ENCODE data around the gene H6PD.

H6PD gene, protein sequence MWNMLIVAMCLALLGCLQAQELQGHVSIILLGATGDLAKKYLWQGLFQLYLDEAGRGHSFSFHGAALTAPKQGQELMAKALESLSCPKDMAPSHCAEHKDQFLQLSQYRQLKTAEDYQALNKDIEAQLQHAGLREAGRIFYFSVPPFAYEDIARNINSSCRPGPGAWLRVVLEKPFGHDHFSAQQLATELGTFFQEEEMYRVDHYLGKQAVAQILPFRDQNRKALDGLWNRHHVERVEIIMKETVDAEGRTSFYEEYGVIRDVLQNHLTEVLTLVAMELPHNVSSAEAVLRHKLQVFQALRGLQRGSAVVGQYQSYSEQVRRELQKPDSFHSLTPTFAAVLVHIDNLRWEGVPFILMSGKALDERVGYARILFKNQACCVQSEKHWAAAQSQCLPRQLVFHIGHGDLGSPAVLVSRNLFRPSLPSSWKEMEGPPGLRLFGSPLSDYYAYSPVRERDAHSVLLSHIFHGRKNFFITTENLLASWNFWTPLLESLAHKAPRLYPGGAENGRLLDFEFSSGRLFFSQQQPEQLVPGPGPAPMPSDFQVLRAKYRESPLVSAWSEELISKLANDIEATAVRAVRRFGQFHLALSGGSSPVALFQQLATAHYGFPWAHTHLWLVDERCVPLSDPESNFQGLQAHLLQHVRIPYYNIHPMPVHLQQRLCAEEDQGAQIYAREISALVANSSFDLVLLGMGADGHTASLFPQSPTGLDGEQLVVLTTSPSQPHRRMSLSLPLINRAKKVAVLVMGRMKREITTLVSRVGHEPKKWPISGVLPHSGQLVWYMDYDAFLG

GRCh38 chr1:9234223-9235095 is at the start of gene H6PD:
H6PD (plus strand) TSS chr1:9234774; CDS start chr1:9244935, 10,161 bp downstream.
- peak; percentile 35 to 43 for DNase-seq

- DNase-seq = no peak
Observed at GRCh38 chr1:9186082-9186859, 48.3 kb upstream of the H6PD start.

DNA sequence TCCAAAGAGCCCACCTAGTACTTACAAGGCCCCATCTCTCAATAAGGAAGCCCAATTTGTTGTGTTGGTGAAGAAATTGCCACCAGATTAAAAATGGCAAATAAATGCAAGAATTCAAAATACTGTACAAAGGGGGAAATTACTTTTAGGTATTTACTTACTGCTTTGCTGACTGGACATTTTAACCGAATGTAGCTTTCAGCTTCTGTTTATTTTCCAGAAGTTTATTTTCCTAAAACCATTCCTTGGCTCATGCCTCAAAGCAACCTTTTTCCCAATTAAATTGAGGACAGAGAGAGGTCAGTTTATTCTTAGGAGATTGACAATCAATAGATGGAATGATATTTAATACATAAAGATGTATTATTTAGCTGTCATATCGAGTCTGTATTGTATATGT is 47.6 kb upstream of the H6PD start:
- DNase-seq = no peak

- no peak for DNase-seq
Observed at GRCh38 chr1:9190234-9190633, 44.3 kb upstream of the H6PD start.

DNA sequence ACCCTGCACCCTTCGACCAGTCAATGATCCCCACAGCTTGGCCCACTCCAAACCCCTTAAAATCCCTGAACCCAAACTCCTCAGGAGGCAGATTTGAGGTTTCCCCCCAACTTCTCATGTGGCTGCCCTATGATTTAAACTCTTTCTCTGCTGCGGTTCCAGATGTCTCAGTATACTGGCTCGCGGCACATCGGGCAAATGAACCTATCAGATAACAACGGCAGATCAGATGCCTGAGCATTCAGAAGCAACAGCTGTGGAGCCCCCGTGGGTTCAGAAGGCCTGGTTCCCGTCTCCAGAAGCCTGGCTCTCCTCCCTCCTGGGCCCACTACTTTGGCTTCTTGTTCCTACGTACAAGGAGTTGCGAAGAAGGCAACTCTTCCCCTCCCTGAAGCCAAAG is 43.3 kb upstream of the H6PD start:
- DNase-seq = no peak

DNA sequence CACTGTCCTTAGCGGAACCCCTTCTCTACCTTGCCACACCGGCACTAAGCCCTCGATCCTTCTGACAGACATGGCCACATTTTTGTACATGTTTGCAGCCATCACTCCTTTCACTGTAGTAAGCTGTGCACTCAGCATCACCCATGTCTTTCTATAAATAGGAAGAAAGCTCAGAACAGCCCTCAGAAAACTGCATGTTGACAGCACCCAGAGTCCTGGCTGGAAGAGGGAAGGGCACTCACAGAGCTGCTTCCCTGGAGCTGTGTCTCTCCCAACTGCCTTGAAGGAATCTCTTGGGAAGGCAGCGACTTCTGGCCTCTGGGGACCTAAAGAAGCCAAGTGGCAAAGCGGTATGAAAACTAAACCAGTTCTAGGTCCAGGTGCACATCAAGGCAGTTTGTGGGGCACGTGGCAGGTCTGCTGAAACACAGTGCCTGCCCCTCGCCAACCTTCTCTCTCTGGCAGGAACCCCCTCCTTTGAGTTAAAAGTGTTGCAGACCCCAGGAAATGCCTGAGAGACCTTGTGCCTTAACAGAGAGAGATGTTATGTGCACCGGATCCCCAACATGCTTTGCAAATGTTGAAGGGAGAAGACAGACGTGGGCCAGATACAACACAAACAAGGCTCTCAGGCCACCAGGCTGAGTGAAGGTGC is 41.9 kb upstream of the H6PD start:
- no peak for DNase-seq

DNA sequence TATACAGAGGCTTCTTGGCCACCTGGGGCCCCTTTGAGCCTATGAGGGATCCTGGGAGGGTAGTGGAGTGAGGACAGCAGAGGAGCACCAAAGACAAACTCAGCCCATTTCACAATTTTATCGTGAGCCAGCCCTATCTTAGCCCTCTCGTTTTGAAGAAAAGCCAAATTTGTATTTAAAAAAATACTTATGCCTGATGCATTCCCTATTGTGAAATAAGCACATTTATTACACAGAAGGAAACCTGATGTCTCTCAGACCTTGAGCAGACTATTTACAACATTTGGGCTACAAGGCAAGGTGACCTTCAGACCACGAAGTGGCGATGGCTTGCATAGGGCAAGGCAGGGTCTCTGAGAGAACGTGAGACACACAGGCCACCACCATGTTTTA is 41.3 kb upstream of the H6PD start:
- DNase-seq = no peak

- no peak for DNase-seq
Observed at GRCh38 chr1:9194024-9194423, 40.5 kb upstream of the H6PD start.

DNA sequence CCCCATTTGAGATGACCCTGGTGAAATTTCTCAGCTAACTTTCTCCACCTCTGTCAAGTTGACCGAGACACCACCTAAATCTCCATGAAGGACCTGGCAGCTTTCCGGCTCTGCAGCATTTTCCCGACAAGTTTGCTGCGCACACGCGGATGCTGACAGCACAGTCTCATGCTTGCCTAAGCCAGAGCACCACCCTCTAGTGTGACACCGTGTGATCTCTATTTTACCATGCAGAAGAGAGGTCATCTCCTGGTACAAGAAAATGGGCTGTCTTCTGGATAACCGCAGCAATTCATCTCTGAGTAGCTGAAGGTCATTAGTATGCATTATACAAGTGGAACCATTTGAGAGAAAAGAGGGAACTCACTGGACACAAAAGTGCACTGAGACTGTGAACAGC is 38.9 kb upstream of the H6PD start:
- no peak for DNase-seq

DNA sequence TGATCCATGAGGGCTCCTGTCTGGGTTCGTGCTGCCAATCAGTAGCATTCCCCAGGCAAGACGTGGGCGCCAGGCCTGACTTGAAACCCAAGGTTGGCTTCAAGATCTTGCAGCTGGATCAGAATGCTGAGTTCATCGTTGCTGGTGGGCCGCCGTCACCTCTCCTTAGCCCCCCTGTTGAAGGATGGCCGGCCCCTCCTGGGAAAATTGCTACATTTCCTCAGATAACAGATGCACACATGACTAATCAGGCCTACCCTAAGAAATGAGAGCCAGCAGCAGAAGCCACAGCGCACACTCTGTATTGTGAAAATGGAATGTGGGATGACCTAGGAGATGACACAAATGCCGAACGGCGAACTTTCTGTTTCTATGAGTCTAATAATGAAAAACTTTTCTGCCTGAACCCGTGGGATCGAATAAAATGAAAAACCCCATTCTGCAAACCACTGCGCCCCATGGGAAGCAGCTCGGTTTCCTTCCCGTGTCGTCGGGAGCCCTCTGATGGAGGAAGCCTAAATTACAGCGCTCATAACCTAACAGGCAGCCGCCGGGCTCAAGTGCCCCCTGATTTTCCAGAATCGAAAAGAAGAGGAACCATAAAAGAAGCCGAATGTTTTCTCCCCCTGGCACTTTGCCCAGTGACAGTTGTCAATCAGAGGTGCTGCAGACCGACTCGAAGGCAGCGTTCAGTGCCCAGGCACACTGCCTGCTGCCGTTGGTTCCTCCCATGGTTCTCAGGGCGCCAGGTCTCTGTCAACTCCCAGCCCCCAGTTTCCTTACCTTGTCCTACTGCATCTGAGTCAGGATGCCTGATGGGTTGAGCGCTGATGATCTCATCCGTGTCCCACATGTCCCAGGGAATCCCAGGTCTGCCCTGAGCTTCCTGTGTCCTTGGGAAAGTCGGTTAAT is 38.2 kb upstream of the H6PD start:
- peak; percentile 46 to 55 for DNase-seq

- no peak for DNase-seq
Observed at GRCh38 chr1:9197186-9198099, 37.1 kb upstream of the H6PD start.

- DNase-seq = no peak
Observed at GRCh38 chr1:9198538-9199361, 35.8 kb upstream of the H6PD start.

DNA sequence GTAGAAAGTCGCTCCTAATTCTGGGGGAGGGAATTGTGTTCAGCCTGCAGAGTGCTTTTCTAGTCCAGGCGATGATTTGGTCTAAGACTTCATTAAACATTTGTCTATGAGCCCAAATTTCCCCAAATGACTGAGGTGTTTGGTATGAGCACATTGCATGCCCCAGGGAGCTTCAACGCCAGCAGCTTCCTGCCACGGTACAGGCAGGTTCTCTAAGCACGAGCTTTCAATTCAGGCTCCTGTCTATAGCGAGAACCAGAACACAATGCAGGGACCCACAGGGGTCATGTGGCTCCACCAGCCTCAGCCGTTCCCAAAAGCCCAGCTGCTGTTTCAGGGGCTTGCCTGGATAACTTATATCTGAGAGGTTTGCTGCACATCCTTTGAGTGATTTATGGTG is 34.1 kb upstream of the H6PD start:
- DNase-seq = no peak

- no peak for DNase-seq
Observed at GRCh38 chr1:9201401-9202239, 33.0 kb upstream of the H6PD start.

DNA sequence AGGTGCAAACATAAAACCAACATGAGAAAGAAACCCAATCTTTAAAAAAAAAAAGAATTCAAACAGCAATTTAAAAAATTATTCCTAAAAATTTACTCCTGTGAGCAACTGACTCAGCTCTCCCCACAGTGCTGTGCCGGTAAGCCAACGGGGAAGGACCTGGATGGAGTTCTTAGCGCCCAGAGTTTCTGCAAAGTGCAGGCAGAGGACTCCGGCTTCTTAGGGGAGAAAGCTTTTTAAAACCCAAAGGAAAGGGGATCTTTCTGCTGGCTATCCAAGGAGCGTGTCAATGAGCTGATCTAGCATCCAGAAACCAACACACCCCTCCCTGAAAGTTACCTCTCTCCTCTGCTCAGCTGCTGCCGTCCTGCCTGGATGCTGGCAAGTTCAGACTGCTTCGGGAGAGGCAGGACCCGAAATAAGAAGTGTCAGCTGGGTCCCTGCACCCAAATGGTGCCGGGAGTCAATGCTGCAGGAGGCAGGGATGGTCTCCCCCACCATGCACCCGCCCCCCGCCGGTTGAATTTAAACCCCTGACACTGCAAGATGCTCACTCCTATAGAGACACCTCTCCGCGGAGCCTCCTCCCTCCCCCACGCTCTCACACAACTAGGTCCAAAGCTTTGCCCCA is 32.2 kb upstream of the H6PD start:
- DNase-seq = no peak

DNA sequence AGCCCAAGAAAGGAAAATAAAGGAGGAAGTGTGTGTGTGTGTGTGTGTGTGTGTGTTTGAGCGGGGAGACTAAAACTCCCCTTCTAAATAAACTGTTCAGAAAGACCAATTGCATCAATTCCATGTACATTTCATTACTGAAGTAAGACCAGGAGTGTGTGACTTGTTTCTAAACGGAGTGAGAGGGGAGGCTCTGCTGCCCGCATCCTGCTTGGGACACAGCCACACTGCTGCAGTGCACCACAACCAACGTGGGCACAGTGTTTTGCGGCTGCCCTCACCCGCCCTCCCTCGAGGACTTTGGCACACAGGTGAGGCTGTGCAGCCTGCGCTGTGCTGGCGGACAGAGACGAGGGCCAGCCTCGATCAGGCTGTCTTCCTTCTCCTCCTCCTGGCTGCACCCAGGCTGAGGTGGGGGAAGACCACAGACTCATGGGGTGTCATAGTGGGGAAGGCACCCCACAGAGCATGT is 31.0 kb upstream of the H6PD start:
- no peak for DNase-seq

DNA sequence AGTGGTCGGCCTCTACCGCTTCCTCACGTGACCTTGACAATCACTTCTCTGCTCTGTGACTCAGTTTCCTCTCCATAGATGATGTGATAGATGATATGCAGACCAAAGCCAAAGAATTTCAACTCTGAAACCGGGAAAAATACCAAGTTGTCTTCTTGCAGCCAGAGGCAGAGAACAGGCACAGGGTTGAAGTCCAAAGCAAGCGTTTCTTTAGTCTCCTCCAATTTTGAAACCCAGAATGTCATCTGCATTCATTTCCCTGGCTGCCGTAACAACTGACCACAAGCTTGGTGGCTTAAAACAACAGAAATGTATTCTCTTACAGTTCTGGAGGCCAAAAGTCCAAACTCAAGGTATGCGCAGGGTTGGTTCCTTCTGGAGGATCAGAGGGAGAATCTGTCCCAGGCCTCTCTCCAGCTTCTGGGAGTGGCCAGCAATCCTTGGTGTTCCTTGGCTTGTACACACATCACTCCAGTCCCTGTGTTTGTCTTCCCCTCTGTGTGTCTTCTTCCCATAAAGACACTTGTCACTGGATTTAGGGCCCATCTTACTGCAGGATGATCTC is 30.3 kb upstream of the H6PD start:
- DNase-seq = no peak
